Effector memory CD4-positive, alpha-beta T cell (primary cell): ENCODE data around the gene MOV10L1.

Experiments used
- DNase-seq, 3 donors: peaks; one replicate each; pipeline ENCODE4 v3.0.0-alpha.2; 2020
- H3K27ac ChIP-seq: 2 replicates; pipeline ENCODE4 v1.7.0; 2013; ENCODE audit warnings: mild to moderate bottlenecking, low read length, moderate library complexity; ENCODE audit not compliant: insufficient read depth, poor library complexity, severe bottlenecking
- H3K27me3 ChIP-seq: replicated peaks from 2 replicates; pipeline ENCODE4 v1.7.0; 2013; ENCODE audit warnings: mild to moderate bottlenecking, low read length; ENCODE audit not compliant: insufficient read depth, control insufficient read depth, poor library complexity, severe bottlenecking
- H3K36me3 ChIP-seq: 2 replicates; pipeline ENCODE4 v1.7.0; 2013; ENCODE audit warnings: mild to moderate bottlenecking, low read length, moderate library complexity; ENCODE audit not compliant: control insufficient read depth, insufficient read depth
- H3K4me1 ChIP-seq: 2 replicates; pipeline ENCODE4 v1.7.0; 2013; ENCODE audit warnings: low read length, mild to moderate bottlenecking; ENCODE audit not compliant: control insufficient read depth, insufficient read depth, poor library complexity, severe bottlenecking
- H3K4me3 ChIP-seq: 2 replicates; pipeline ENCODE4 v1.7.0; 2013; ENCODE audit warnings: low read length, low read depth, mild to moderate bottlenecking; ENCODE audit not compliant: insufficient read depth, poor library complexity, severe bottlenecking
- H3K9me3 ChIP-seq: 2 replicates; pipeline ENCODE4 v1.7.0; 2013; ENCODE audit warnings: mild to moderate bottlenecking, low read length, moderate library complexity; ENCODE audit not compliant: control insufficient read depth

MOV10L1 gene

DNA sequence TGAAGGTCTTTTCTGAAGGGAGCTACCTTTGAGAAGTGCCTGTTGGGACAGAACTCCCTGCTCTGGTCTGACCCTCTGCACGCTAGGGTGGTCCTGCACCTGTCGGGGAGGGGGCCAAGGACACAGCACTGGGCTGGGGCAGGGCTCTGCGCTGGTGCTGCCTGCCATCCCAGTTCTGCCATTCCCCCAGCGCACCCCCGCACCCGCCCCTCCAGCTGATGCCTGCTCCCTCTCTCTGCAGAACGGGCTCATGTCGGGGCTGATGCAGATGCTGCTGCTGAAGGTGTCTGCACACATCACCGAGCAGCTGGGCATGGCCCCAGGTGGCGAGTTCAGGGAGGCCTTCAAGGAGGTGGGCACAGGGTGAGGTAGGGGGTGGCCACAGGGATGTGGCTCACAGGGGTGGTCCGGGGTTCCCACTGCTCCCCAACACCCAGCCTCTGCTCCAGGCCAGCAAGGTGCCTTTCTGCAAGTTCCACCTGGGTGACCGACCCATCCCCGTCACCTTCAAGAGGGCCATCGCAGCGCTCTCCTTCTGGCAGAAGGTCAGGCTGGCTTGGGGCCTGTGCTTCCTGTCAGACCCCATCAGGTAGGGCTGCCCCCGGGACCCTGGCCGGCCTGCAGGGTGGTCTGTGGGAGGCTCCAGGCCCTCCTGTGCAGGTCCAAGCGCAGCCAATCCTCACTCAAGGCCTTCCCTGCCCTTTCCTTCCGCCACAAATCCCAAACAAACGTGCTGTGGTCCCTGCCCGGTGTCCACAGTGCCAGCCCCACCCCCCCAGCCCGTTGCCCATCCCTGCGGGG lies 107.4 kb downstream of the MOV10L1 start:
- Histone ChIP-seq H3K4me3 (no peak overlapping the region), H3K4me1 (peaks cover 33% of the 10 kb centered on the region), H3K27ac (no peak overlapping the region), H3K9me3 (no peaks in the 10 kb centered on the region), H3K36me3 (peaks cover 41% of the 10 kb centered on the region), H3K27me3 (no peaks in the 10 kb centered on the region)
- no peak for DNase-seq

DNA sequence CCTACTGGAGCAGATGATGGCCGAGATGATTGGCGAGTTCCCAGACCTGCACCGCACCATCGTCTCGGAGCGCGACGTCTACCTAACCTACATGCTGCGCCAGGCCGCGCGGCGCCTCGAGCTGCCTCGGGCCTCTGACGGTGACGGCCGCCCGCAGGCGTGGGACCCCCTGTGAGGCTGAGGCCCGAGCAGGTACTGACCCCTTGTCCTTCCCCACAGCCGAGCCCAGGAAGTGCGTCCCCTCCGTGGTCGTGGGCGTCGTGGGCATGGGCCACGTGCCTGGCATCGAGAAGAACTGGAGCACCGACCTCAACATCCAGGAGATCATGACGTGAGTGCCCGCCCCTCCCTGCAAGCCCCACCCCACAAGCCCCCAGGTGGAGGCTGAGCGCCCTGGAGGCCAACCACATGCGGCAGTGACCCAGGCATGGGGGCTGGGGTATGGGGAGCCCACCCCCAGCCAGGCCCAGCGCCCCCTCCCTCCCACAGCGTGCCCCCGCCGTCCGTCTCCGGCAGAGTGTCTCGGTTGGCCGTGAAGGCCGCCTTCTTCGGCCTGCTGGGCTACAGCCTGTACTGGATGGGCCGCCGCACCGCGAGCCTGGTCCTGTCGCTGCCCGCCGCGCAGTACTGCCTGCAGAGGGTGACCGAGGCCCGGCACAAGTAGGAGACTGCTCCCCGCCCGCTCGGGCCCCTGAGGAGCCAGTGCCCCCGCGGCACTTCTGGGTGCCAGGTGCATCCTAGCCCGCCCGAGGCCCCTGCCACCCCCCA lies 108.2 kb downstream of the MOV10L1 start:
- no peak overlapping the region for H3K27ac ChIP-seq
- DNase-seq, result no peak
- H3K27me3 ChIP-seq, result no peaks in the 10 kb centered on the region
- H3K4me1 ChIP-seq, result peaks cover 27% of the 10 kb centered on the region
- H3K36me3 ChIP-seq, result peaks cover 41% of the 10 kb centered on the region
- H3K9me3 ChIP-seq, result no peaks in the 10 kb centered on the region
- no peak overlapping the region for H3K4me3 ChIP-seq

DNA sequence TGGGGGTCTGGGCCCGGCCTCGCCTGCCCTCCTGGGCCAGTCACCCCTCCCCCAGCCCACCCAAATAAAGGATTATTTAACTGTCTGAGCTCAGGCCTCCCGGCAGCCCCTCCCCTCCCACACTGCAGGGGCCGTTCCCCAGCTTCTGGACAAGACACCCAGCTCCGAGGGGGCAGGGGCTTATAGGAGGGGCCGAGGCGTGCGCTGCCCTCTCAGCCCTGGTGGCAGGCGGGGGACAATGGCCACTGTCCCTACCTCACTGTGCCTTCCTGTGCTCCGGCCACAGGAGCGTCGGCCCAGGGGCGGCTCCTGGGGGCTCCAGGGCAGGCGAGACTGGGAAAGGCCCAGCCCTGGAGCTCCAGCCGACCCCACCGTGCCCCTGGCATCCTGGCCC lies 108.8 kb downstream of the MOV10L1 start:
- Histone ChIP-seq H3K27me3 (no peaks in the 10 kb centered on the region), H3K4me3 (no peak overlapping the region), H3K4me1 (peaks cover 21% of the 10 kb centered on the region), H3K36me3 (peaks cover 38% of the 10 kb centered on the region), H3K9me3 (no peaks in the 10 kb centered on the region), H3K27ac (no peak overlapping the region)
- no peak for DNase-seq

DNA sequence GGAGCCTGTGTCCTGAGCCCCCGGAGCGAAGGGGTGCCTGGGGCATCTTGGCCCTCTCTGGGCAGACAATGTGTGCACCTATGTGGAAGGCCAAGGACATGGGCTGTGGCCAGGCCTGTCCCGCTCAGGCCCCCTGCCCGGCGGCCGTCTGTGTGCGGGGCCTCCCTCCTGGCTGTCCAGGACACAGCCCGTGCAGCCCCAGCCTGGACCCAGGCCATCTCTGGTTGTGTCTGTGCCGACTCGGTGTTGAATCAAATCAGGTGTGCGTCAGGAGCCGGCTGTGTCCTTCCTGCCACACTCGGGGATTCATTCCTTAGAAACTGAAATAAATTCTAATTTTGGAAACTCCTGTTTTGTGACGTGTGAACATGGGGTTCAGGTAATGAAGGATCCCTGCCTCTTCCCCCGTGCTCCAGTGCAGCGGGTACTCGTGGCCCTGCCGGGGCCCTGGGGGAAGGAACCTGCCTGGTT lies 109.5 kb downstream of the MOV10L1 start:
- Histone ChIP-seq H3K4me1 (peaks cover 18% of the 10 kb centered on the region), H3K27me3 (no peaks in the 10 kb centered on the region), H3K36me3 (peaks cover 31% of the 10 kb centered on the region), H3K9me3 (no peaks in the 10 kb centered on the region), H3K4me3 (no peak overlapping the region), H3K27ac (peak overlapping the region; percentile 77)
- no peak for DNase-seq

DNA sequence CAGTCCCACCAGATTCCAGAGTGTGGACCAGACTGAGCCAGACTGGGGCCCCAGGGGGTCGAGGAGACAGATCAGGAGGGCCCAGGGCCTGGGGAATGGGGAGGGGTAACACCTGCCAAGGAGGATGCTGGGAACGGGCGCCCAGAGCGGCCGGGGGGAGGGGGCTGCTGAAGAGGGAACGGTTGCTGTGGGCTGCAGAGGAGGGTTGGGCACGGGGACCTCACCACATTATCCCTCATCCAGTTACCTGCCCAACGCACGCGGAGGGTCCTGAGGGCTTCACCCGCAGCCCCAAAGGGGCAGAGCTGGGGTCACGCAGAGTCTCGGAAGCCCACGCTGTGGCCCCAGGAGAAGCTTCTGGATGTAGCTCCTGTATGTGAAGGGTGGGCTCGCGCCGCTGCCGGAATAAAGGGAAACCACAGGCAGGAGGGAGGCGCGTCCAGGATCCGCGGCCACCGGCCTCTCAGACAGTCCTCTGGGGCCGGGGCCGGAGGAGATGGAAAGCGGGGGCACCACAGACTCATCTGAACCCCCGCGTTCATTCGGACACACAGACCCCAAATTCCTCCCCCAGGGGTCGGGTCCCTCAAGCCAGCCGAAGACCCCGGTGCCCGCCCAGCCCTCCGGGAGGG lies 110.1 kb downstream of the MOV10L1 start:
- Histone ChIP-seq H3K27me3 (no peaks in the 10 kb centered on the region), H3K4me3 (peak overlapping the region; percentile 59), H3K4me1 (peaks cover 18% of the 10 kb centered on the region), H3K9me3 (no peaks in the 10 kb centered on the region), H3K27ac (peak overlapping the region; percentile 77), H3K36me3 (peaks cover 24% of the 10 kb centered on the region)
- DNase-seq, result no peak

DNA sequence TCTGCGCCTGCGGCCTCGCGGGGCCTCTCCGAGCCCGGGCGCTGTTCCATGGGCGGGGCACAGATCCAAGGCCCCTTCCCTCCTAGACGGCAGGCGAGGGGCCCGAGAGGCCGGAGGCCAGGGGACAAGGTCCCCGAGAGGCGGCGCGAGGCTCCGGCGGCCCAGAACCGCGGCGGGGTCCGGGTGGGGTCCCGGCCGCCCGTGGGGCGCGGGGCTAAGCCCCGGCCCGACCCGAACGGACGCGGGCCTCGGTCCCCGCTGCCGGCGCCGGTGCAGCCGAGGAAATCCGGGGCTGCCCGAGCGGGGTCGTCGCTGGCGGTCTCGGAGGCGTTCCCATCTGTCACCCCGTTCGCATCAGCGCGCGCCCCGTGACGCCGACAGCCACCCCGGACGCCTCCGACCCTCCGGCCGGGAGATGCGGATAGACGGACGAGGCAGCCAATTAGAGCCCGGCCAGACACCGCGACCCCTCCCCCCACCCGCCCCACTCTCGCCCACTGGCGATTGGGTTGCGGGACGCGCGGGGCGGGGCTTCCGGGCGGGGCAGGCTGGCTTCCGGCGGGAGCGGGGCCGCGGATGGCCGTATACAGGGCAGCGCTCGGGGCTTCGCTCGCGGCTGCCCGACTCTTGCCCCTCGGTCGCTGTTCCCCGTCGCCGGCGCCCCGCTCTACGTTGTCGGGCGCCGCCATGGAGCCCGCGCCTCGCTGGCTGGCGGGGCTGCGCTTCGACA lies 110.8 kb downstream of the MOV10L1 start, which contains the start of gene SELENOO:
Gene SELENOO, plus strand, starts transcription at position 551 of the 730 bp plus-strand sequence. Its CDS starts 26 bp downstream, at position 577.
- Histone ChIP-seq H3K9me3 (no peaks in the 10 kb centered on the region), H3K4me1 (peaks cover 18% of the 10 kb centered on the region), H3K36me3 (peaks cover 22% of the 10 kb centered on the region), H3K27me3 (no peaks in the 10 kb centered on the region), H3K4me3 (peak within 1 kb of the TSS; percentile 59), H3K27ac (peak within 1 kb of the TSS; percentile 77)
- DNase-seq, result peak; percentile 83 to 86 (median 84)

DNA sequence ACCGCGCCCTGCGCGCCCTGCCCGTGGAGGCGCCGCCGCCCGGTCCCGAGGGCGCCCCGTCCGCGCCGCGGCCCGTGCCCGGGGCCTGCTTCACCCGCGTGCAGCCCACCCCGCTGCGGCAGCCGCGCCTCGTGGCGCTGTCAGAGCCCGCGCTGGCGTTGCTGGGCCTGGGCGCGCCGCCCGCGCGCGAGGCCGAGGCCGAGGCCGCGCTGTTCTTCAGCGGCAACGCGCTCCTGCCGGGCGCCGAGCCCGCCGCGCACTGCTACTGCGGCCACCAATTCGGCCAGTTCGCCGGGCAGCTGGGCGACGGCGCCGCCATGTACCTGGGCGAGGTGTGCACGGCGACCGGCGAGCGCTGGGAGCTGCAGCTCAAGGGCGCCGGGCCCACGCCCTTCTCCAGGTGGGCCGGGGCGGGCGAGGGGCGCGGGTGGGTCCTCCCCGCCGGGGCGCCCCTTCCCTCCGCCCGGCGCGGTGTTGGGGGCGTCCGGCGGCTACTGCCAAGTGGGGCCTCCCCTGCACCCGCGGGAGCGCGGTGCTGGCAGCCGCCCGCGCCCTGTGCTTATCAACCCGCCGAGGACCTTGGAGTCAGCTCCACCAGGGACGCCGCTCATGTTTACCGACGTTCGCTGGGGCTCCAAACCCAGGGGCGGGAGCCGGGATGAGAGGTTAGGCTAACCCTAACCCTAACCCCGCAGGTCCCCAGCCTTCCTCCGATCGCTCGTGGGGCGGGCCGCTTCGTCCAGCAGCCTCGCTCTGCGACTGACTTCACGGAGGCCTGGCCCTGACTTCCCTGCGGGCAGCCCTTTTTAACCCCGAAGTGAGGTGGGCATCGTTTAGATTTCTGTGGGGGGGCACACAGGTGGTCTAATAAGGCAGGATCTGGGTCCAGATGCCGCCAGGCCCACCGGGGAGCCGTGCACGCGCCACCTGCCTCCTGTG lies 111.7 kb downstream of the MOV10L1 start:
- H3K4me3 ChIP-seq, result peak overlapping the region; percentile 59
- H3K27me3 ChIP-seq, result no peaks in the 10 kb centered on the region
- no peaks in the 10 kb centered on the region for H3K9me3 ChIP-seq
- H3K27ac ChIP-seq, result peak overlapping the region; percentile 77
- H3K36me3 ChIP-seq, result peaks cover 19% of the 10 kb centered on the region
- no peak for DNase-seq
- peaks cover 18% of the 10 kb centered on the region for H3K4me1 ChIP-seq

DNA sequence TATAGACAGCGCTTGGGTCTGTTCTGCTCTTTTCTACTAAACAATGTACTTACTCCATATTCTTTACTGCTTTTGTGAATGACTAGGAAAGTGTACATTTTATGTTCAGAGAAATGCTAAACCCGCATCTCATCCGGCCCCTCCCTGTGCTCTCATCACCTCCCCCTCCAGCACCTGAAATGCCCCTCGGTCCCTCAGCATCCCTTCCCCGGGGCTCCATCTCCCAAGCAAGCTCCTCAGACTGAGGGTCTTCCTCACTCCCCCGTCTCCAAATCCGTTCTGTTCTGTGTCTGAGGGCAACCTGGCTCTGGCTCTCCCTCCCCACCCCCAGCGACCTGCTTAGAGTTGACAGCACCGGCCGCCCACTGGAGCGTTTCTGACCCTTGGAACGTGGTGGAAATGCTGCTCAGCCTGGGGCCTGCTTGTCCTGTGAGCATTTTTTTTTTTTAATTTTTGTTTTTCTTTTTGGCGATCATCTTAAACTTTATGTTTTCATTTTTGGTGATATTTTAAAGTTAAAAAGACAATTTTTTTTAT lies 112.4 kb downstream of the MOV10L1 start:
- no peak for DNase-seq
- Histone ChIP-seq H3K27ac (no peak overlapping the region), H3K36me3 (peaks cover 21% of the 10 kb centered on the region), H3K9me3 (no peaks in the 10 kb centered on the region), H3K4me1 (peaks cover 18% of the 10 kb centered on the region), H3K27me3 (no peaks in the 10 kb centered on the region), H3K4me3 (peak overlapping the region; percentile 53)
